SU-DHL-6 (cell line): Measurements from ENCODE around the gene ALG9.

ENCODE experiments used
- H2AFZ ChIP-seq: fragments of 200-600 bp; sonication (generic); 2 replicates; pipeline ENCODE4 v1.6.1; 2014; ENCODE audit warnings: low read depth, mild to moderate bottlenecking, moderate library complexity, mixed read lengths, antibody characterized with exemption, low read length; ENCODE audit not compliant: severe bottlenecking
- H3F3A ChIP-seq: fragments of 200-600 bp; shearing (Covaris generic); 2 replicates; pipeline ENCODE4 v1.6.0; 2016; ENCODE audit warnings: antibody characterized with exemption, mild to moderate bottlenecking; ENCODE audit not compliant: insufficient read depth
- H3K27ac ChIP-seq: fragments of 200-600 bp; sonication (generic); 2 replicates; pipeline ENCODE4 v1.5.1; 2016; ENCODE audit warnings: low read depth, mild to moderate bottlenecking, low read length, moderate library complexity, mixed read lengths
- H3K27me3 ChIP-seq: fragments of 200-600 bp; sonication (generic), shearing (Covaris generic); 2 replicates; pipeline ENCODE4 v1.6.0; 2014; ENCODE audit warnings: mild to moderate bottlenecking, low read length
- H3K36me3 ChIP-seq: fragments of 200-600 bp; sonication (generic); 2 replicates; pipeline ENCODE4 v1.6.1; 2014; ENCODE audit warnings: mild to moderate bottlenecking, low read length, mixed read lengths
- H3K4me2 ChIP-seq: fragments of 300-600, 200-600 bp; shearing (Covaris generic), sonication (generic); 2 replicates; pipeline ENCODE4 v1.6.0; 2014; ENCODE audit warnings: low read length, low read depth, mild to moderate bottlenecking; ENCODE audit not compliant: poor library complexity, severe bottlenecking
- H3K4me3 ChIP-seq: fragments of 200-600 bp; sonication (generic); 2 replicates; pipeline ENCODE4 v1.5.1; 2014; ENCODE audit warnings: antibody characterized with exemption, low read length, mild to moderate bottlenecking, mixed read lengths; ENCODE audit not compliant: insufficient read depth, poor library complexity, severe bottlenecking
- H3K79me2 ChIP-seq: fragments of 200-600 bp; sonication (generic); 2 replicates; pipeline ENCODE4 v1.6.1; 2014; ENCODE audit warnings: mild to moderate bottlenecking, low read length, moderate library complexity; ENCODE audit not compliant: insufficient read depth
- H3K9ac ChIP-seq: fragments of 200-600 bp; sonication (generic); 2 replicates; pipeline ENCODE4 v1.7.0; 2014; ENCODE audit warnings: mild to moderate bottlenecking, low read length
- H3K9me2 ChIP-seq: fragments of 200-600 bp; sonication (generic); replicated peaks from 2 replicates; pipeline ENCODE4 v1.6.1; 2014; ENCODE audit warnings: low read length; ENCODE audit not compliant: insufficient read depth
- H3K9me3 ChIP-seq: fragments of 200-600 bp; sonication (generic); 2 replicates; pipeline ENCODE4 v1.6.1; 2014; ENCODE audit warnings: low read length, mixed read lengths; ENCODE audit not compliant: insufficient read depth
- H4K20me1 ChIP-seq: fragments of 200-600 bp; sonication (generic); 2 replicates; pipeline ENCODE4 v1.6.1; 2014; ENCODE audit warnings: low read depth, mild to moderate bottlenecking, antibody characterized with exemption, low read length, moderate library complexity, mixed read lengths
- EZH2phosphoT487 ChIP-seq: fragments of 200-600 bp; sonication (generic), shearing (Covaris generic); conservative IDR thresholded peaks from 2 replicates; pipeline ENCODE4 v1.6.1; 2018; ENCODE audit warnings: mild to moderate bottlenecking, antibody characterized with exemption, low read length, moderate library complexity, mixed read lengths
- TF ChIP-seq, protein P1 (sequence below): fragments of 200-600 bp; sonication (generic); IDR thresholded peaks from one replicate; pipeline ENCODE4 v1.5.1; 2017; ENCODE audit warnings: antibody characterized with exemption, mild to moderate bottlenecking, low read length, moderate library complexity; ENCODE audit not compliant: insufficient read depth, poor library complexity, severe bottlenecking

ALG9 gene

DNA sequence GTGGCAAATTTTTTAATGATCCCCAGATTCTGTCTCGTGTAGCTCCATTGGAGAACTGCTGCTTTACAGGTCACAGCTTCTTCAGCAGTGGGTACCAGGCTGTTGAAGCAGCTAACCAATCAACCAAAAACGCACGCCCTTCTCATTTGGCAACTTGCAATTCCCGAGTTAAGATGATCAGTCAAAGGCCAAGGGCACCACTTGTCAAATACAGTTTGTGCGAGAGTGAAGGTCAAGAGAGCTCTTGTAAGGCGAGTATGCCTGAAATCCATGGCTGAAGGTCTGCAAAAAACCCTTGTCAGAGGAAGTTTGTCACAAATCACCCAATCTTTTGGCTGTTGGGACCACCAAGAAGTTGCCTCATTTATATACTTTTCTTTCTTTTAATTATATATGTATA, 92.3 kb downstream of the ALG9 start:
- Histone ChIP-seq H3K9me3 (no peaks in the 10 kb centered on the region), H3K4me2 (no peak overlapping the region), H4K20me1 (no peaks in the 10 kb centered on the region), H2AFZ (no peak overlapping the region), H3K9ac (no peak overlapping the region), H3K4me3 (no peak overlapping the region), H3K9me2 (no peaks in the 10 kb centered on the region), H3K36me3 (no peaks in the 10 kb centered on the region), H3F3A (peaks cover 12% of the 10 kb centered on the region), H3K27me3 (no peaks in the 10 kb centered on the region), H3K27ac (no peak overlapping the region), H3K79me2 (no peaks in the 10 kb centered on the region)
- TF ChIP-seq, protein P1, sequence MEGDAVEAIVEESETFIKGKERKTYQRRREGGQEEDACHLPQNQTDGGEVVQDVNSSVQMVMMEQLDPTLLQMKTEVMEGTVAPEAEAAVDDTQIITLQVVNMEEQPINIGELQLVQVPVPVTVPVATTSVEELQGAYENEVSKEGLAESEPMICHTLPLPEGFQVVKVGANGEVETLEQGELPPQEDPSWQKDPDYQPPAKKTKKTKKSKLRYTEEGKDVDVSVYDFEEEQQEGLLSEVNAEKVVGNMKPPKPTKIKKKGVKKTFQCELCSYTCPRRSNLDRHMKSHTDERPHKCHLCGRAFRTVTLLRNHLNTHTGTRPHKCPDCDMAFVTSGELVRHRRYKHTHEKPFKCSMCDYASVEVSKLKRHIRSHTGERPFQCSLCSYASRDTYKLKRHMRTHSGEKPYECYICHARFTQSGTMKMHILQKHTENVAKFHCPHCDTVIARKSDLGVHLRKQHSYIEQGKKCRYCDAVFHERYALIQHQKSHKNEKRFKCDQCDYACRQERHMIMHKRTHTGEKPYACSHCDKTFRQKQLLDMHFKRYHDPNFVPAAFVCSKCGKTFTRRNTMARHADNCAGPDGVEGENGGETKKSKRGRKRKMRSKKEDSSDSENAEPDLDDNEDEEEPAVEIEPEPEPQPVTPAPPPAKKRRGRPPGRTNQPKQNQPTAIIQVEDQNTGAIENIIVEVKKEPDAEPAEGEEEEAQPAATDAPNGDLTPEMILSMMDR, result no peak
- TF ChIP-seq EZH2phosphoT487, result no peak

DNA sequence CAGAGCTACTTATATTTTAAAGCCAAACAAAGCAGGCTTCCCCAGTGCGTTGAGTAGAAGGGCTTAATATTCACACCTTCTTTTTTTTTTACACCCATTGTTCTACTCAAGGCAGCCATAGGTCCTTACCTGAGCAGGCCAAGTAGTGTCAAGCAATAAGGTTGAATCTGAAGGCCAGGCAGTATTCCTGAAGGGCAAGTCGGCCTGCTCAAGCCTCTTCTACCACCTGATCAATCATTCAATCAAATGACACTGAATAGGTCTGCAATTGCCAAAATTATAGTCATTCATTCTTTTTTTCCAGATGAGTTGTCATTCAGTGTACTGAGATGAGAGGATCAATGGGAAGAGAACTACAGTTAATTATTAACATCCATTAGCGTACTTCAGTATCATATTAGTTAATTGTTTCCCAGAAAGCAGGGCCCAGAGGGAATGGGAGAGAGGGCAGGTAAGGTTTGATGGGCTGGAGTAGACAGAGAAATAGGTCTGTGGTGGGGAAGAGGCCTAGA, 93.3 kb downstream of the ALG9 start:
- Histone ChIP-seq H3K79me2 (no peaks in the 10 kb centered on the region), H3K4me2 (no peak overlapping the region), H3K36me3 (no peaks in the 10 kb centered on the region), H3K9me3 (no peaks in the 10 kb centered on the region), H2AFZ (no peak overlapping the region), H4K20me1 (no peaks in the 10 kb centered on the region), H3K9me2 (no peaks in the 10 kb centered on the region), H3K27me3 (no peaks in the 10 kb centered on the region), H3K27ac (no peak overlapping the region), H3K4me3 (no peak overlapping the region), H3F3A (peaks cover 8% of the 10 kb centered on the region), H3K9ac (no peak overlapping the region)
- TF ChIP-seq, protein P1, result no peak
- TF ChIP-seq EZH2phosphoT487, result no peak

DNA sequence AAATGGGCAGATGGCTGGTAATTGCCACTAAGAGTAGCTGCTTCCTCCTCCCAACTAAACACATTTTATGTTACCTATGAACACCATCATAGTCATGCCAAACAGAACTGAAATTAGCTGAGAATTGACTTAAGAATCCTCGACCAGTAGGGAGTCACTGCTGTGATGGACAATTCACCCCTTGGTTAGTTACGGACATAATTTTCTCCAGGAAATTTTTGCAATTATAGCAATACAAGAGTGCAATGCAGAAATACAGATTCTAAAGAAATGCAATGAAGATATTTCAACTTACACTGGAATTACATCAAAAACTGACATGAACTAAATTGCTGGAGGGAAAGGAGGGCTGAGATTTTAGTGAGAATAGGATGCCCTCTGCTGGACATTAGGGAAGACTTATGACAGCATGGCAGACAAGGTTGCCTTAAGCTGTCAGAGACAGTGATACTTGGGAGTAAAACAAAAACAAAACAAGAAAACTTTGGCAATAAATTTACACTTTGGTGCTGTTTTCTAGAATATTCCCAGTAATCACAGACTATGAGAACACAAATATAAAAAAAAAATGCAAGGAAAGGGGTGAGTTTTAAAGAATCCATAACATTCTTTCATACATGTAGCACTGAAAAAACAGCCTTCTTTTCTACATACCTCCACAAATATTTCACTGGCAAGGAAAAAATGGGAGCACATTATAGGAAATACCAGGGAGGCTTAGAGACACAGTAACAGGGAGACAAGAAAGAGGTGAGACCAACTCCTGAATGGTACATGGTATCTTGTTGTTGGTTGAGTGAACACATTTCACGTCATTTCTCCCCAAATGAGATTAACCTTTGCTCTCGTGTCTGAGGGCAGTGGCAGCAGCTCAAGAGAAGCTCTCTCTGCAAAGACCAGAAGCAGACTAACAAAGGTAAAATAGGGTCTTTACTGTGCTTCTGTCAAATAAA, 94.0 kb downstream of the ALG9 start:
- no peaks in the 10 kb centered on the region for H3K9me3 ChIP-seq
- H3K79me2 ChIP-seq, result no peaks in the 10 kb centered on the region
- H4K20me1 ChIP-seq, result no peaks in the 10 kb centered on the region
- no peak for TF ChIP-seq EZH2phosphoT487
- TF ChIP-seq, protein P1, result peak; percentile 54
- no peaks in the 10 kb centered on the region for H3K27me3 ChIP-seq
- H3K4me3 ChIP-seq, result no peak overlapping the region
- peak overlapping the region; percentile 47 for H3K4me2 ChIP-seq
- H3K9ac ChIP-seq, result peak overlapping the region; percentile 7; the same call in 1 of the 2 replicates
- H3K9me2 ChIP-seq, result no peaks in the 10 kb centered on the region
- H3F3A ChIP-seq, result peaks cover 8% of the 10 kb centered on the region
- H2AFZ ChIP-seq, result peak overlapping the region; percentile 11
- peak overlapping the region; percentile 67 for H3K27ac ChIP-seq
- no peaks in the 10 kb centered on the region for H3K36me3 ChIP-seq
